ENCODE measurements around the gene LRRC59.

DNA sequence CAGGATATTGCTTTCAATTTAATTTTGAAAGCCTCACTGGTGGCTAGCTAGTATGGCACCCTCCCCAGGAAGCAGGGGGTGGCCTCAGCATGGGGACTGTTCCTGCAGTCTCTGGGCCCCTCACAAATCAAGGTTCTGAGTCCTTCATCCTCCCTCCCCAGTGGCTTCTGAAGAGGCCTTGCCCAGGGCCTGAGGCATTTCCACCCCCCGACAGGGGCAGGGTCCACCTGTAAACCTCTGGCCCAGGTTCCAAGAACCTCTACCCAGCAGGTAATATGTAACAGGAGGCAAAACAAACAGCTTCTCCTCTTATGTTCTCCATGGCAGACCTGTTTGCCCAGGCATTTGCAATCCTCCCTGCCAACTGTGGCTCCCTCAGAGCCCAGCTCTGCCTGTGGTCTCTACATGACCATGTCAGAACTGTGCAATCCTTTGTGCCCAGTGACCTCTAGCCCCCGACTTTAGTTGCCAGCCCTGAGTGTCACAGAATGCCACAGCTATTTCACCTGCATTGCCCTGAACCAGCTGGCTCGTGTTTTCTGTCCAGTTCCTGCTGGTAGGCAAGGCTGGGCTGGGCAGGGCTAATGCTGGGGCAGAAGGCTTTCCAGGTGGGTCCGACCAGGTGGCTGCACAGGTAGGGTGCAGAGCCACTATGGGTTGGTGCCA, 43.0 kb upstream of the LRRC59 start:
- TF ChIP-seq, protein P1, sequence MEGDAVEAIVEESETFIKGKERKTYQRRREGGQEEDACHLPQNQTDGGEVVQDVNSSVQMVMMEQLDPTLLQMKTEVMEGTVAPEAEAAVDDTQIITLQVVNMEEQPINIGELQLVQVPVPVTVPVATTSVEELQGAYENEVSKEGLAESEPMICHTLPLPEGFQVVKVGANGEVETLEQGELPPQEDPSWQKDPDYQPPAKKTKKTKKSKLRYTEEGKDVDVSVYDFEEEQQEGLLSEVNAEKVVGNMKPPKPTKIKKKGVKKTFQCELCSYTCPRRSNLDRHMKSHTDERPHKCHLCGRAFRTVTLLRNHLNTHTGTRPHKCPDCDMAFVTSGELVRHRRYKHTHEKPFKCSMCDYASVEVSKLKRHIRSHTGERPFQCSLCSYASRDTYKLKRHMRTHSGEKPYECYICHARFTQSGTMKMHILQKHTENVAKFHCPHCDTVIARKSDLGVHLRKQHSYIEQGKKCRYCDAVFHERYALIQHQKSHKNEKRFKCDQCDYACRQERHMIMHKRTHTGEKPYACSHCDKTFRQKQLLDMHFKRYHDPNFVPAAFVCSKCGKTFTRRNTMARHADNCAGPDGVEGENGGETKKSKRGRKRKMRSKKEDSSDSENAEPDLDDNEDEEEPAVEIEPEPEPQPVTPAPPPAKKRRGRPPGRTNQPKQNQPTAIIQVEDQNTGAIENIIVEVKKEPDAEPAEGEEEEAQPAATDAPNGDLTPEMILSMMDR (IDR thresholded peaks at IDR 0.05; ENCODE audit: poor library complexity), result no peak
- TF ChIP-seq EZH2 (IDR thresholded peaks at IDR 0.05; ENCODE audit: borderline replicate concordance) (no peak), EZH2phosphoT487 (IDR thresholded peaks at IDR 0.05; ENCODE audit: low read depth, severe bottlenecking, unreplicated experiment) (no peak)
